ENCODE measurements around the gene FNDC1.

The FNDC1 gene

DNA sequence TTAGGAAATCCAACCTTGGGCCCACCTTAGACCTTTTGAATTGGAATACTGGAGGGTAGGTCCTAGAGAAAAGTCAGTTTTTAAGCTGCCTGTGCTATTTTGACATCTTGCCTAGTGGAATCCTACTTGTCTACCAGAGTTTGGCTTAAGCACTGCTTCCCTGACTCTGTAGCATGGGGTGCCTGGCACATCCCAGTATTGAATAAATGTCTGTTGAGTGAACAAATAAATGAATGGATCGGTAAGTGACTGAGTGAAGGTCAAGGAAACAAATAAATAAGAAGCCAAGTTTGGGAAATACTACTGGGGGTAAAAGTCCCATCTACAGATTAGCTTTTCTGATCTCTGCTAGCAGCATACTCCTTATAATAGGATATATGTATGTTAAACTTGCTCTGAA is 140.5 kb downstream of the FNDC1 start:
- no peak for DNase-seq (ENCODE audit: low read depth)

DNA sequence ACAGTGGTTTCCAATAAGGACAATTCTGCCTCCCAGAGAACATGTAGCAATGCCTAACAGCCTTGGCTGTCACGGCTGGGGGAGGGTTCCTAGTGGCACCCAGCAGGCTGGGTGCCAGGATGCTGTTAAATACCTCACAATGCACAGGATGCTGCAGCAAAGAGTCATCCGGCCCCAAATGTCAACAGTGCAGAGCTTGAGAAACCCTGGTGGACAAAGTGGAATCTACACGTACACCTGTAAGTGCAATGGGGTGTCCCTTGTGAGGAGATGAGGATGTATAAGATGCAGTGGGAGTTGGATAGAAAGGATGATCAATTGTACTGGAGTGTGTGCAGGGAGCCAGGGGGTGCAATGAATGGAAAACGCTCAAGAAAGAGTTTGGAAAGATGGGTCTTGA is 142.4 kb downstream of the FNDC1 start:
- DNase-seq (ENCODE audit: low read depth), result no peak

DNA sequence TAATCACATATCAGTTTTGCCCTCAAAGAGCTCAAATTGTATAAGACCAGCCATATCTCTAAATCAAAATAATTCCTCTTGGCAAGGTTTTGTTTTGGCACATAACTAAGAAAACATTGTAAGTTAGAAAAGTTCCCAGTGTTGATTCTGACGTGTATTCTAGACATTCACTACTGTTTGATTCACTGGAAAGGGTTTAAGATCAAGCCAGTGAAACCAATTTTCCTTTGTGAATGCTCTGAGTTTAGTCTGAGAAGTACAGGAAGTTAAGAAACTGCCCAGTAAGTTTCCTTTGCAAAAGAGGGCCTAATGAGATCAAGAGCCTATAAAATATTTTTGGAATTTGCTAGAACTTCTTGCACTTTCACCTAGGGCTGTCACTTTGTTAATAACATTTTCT is 143.0 kb downstream of the FNDC1 start:
- DNase-seq (ENCODE audit: low read depth), result no peak

DNA sequence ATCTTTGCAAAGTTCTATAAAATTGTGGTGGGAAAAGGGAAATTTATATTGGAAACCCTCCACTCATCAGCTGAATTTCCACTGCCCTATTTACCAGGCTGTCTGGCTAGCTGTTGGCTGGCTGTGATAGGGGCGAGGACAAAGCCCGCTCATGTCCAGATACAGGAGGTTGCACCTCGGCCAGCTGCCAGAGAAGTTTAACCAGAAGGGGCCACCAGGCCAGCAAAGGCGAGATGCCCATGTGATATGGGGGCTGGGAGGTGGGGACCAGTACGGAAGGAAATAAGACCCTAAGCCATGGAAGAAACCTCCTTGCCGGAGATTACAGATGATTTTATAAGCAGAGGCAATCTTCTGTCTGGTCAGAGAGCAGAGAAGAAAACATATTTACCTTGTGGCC is 143.8 kb downstream of the FNDC1 start:
- DNase-seq (ENCODE audit: low read depth), result no peak

DNA sequence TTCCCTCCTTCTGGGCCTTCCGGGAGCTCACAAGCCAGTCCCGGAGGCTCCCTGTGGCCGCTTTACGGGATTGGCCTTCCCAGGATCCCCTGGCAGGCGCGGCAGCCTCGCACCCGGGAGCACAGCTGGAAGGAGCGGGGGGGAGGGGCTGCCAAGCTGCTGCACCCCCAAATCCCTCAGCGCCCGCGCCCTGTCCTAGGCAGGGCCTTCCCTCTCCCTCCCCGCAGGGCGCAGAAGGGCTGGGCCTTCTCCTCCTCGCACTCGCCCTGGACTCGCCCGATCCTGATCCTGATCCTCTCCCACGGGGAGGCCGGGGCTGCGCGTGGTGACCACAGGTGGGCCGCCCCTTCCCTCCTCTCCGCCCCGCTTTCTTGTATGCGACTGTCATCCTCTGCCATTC is 146.4 kb downstream of the FNDC1 start:
- no peak for DNase-seq (ENCODE audit: low read depth)

DNA sequence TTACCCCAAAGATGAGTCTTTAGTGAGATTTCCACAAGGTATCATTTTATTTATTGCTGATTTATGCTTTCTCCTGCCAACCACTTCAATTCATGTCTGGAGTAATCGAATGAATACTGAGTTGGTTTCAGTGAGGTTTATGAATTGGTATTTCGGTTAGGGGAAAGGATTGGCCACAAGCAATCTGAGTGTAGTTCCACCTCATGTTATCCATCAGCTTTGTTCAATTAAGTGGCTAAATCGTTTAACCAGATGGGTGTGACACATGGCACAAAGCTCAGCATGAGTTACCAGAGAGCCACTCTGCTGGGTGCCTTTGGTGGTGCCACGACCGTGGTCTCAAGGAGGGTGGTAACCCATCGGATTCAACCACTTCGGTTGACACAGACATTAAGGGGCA is 148.2 kb downstream of the FNDC1 start:
- DNase-seq (ENCODE audit: low read depth), result no peak

DNA sequence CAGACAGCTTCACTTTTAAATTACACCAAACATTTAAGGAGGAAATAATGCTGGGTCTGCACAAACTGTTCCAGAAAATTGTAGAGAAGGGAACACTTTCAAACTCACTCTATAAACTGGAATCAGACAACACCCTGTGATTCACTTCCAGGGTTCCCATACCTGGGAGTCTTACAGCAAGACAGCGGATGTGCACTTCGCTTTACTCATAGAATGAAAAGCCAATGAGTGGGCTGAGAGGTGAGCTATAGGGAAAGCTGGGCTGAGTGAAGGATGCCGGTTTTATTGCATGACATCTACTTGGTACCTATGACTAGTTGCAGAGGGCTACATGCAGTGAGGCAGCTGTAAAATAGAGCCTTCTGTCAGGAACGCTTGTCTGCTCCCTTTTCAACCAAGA is 152.1 kb downstream of the FNDC1 start:
- no peak for DNase-seq (ENCODE audit: low read depth)

All from stimulated activated CD8-positive, alpha-beta memory T cell treated with anti-CD3 and anti-CD28 coated beads, Interleukin-12 subunit alpha, Interleukin-12 subunit beta, amount 100 ng/mL, for 1 hour (primary cell).